HepG2 (cell line): Measurements from ENCODE around the gene NXN. TPM values are rescaled to one million over a fixed set of nuclear protein-coding genes. Genes with fewer than 3 reads are reported as not detected.

Source experiments
- ATAC-seq: fragments of 200-7000 bp; cut with Tn5 transposase; 3 replicates; pipeline ENCODE4 v1.9.1; 2020; ENCODE audit warnings: mild to moderate bottlenecking, moderate library complexity
- BruUV-seq: library from RNA; stranded (reverse); fragments of 400-500 nt; replicated peaks from 2 replicates; lab custom pipeline; 2021; lab: Mats Ljungman, UMichigan
- CTCF ChIA-PET: fragments of 300-600 bp; formaldehyde crosslinking; extraction: SDS; loops from one replicate; lab custom pipeline; 2021; ENCODE audit warnings: low total read pairs, inconsistent platforms, low intra/inter-chr PET ratio; lab: Yijun Ruan, JAX
- POLR2A ChIA-PET: fragments of 350-600 bp; sonication (Branson Sonifier 250); formaldehyde crosslinking; loops from one replicate; lab custom pipeline; 2020; ENCODE audit warnings: antibody characterized with exemption, inconsistent platforms; lab: Yijun Ruan, JAX
- DNase-seq: peaks from one replicate; pipeline ENCODE4 v3.0.0-alpha.2; 2015; ENCODE audit warnings: low spot score
- FAIRE-seq: peaks from 3 replicates; lab custom pipeline; 2011; peaks lifted over from hg19 to GRCh38; lab: Jason Lieb, UNC
- H2AFZ ChIP-seq: one replicate; pipeline ENCODE4 v1.6.1; 2011; ENCODE audit warnings: low read length, inconsistent platforms
- H3K27ac ChIP-seq: fragments of 300-600 bp; 3 replicates; pipeline ENCODE4 v1.8.0; 2011; ENCODE audit warnings: mixed run types, mild to moderate bottlenecking, mixed read lengths, low read length, inconsistent platforms; ENCODE audit not compliant: insufficient read depth; ENCODE audit errors: extremely low read length
- H3K27me3 ChIP-seq, 2 experiments: fragments of 200-600 bp in 1 of 2; 2 replicates in 1 of 2; 3 replicates in 1 of 2; pipeline versions ENCODE4 v1.6.0 to v1.8.0; 2011; ENCODE audit warnings: low read length in 2 of 2, mild to moderate bottlenecking in 2 of 2, moderate library complexity in 2 of 2, inconsistent platforms in 1 of 2; ENCODE audit not compliant: insufficient read depth in 2 of 2, control insufficient read depth in 1 of 2
- H3K36me3 ChIP-seq, 2 experiments: fragments of 200-600 bp in 1 of 2; replicated peaks in 1 of 2; 2 replicates in 1 of 2; 3 replicates in 1 of 2; pipeline versions ENCODE4 v1.5.1 to v1.8.0; 2011; ENCODE audit warnings: low read length in 2 of 2, inconsistent platforms in 1 of 2; ENCODE audit not compliant: insufficient read depth in 2 of 2, control insufficient read depth in 1 of 2
- H3K4me1 ChIP-seq: 2 replicates; pipeline ENCODE4 v1.5.1; 2012; ENCODE audit warnings: low read length, inconsistent platforms; ENCODE audit not compliant: insufficient read depth
- H3K4me2 ChIP-seq: 2 replicates; pipeline ENCODE4 v1.6.0; 2011; ENCODE audit warnings: low read depth, low read length, inconsistent platforms
- H3K4me3 ChIP-seq, 3 experiments: fragments of 200-600 bp in 1 of 3; sonication (generic), shearing (Covaris generic) in 1 of 3; replicated peaks in 1 of 3; 2 replicates each; pipeline ENCODE4 v1.5.1; 2011 to 2016; ENCODE audit warnings: low read length in 3 of 3, inconsistent platforms in 2 of 3, low read depth in 2 of 3, mild to moderate bottlenecking in 2 of 3, control low read depth in 1 of 3, mixed read lengths in 1 of 3; ENCODE audit not compliant: insufficient read depth in 1 of 3
- H3K79me2 ChIP-seq: one replicate; pipeline ENCODE4 v1.6.1; 2011; ENCODE audit warnings: low read length, inconsistent platforms; ENCODE audit not compliant: insufficient read depth
- H3K9ac ChIP-seq: 2 replicates; pipeline ENCODE4 v1.6.0; 2011; ENCODE audit warnings: mild to moderate bottlenecking, low read depth, low read length, inconsistent platforms; ENCODE audit not compliant: insufficient read depth
- H3K9me3 ChIP-seq: 2 replicates; pipeline ENCODE4 v1.5.1; 2012; ENCODE audit warnings: mild to moderate bottlenecking, low read length
- H4K20me1 ChIP-seq: 2 replicates; pipeline ENCODE4 v1.6.0; 2011; ENCODE audit warnings: inconsistent platforms, mild to moderate bottlenecking, low read length, moderate library complexity; ENCODE audit not compliant: insufficient read depth
- NR1H2 ChIP-seq: sonication (generic); formaldehyde crosslinking; IDR thresholded peaks from 2 replicates; pipeline ENCODE4 v1.8.1; 2022; ENCODE audit warnings: low read depth, missing genetic modification reagents, borderline replicate concordance
- ONECUT2 ChIP-seq: sonication (generic); formaldehyde crosslinking; IDR thresholded peaks from 2 replicates; pipeline ENCODE4 v1.4.0; 2020; ENCODE audit warnings: missing genetic modification reagents
- RBAK ChIP-seq: sonication (generic); formaldehyde crosslinking; IDR thresholded peaks from 2 replicates; pipeline ENCODE4 v1.5.1; 2020; ENCODE audit warnings: mild to moderate bottlenecking, missing genetic modification reagents
- ZNF790 ChIP-seq: sonication (generic); formaldehyde crosslinking; IDR thresholded peaks from 2 replicates; pipeline ENCODE4 v1.8.0; 2022; ENCODE audit warnings: missing genetic modification reagents, mild to moderate bottlenecking, borderline replicate concordance
- WGBS: methylation state at CpG from one replicate; pipeline ENCODE4 v1.1.6; 2017; ENCODE audit warnings: low lambda C conversion rate; 5-methylcytosine and 5-hydroxymethylcytosine counted together
- in situ Hi-C: cut with HindIII; loops from 2 replicates; pipeline ENCODE4 v1.10.0; 2017; ENCODE audit warnings: low pct_unique_long_range_greater_than_20kb; ENCODE audit not compliant: extremely low pct_ligation_motif_present
- intact Hi-C: fragments of 100-400 bp; cut with micrococcal nuclease; formaldehyde crosslinking; loops from one replicate; pipeline ENCODE4 v1.10.0; 2022; ENCODE audit not compliant: unreplicated experiment
- polyA plus RNA-seq, 8 experiments: library from polyadenylated mRNA; depleted of rRNA in 3 of 8; stranded (reverse) in 7 of 8; unstranded in 1 of 8; fragments of >200 nt; fragmentation: Illumina TruSeq in 4 of 8; extraction: Trizol in 4 of 8; gene quantifications; 2 replicates each; pipeline versions ENCODE4 v1.2.1 to v1.2.3, GENCODE V29; 2011 to 2016; ENCODE audit warnings: low read depth in 4 of 8, missing spikeins in 1 of 8, mixed read lengths in 1 of 8; ENCODE audit not compliant: insufficient read depth in 1 of 8
- total RNA-seq, 5 experiments: library from RNA; depleted of rRNA; stranded (reverse); fragments of >200 nt; fragmentation: Illumina TruSeq; extraction: Trizol; gene quantifications; 2 replicates each; pipeline ENCODE4 v1.2.3, GENCODE V29; 2016; ENCODE audit warnings: low read depth in 1 of 5
- TF ChIP-seq, protein P1 (sequence below), 2 experiments: fragments of 450-650 bp in 1 of 2; sonication (generic) in 1 of 2; formaldehyde crosslinking; IDR thresholded peaks; 2 replicates each; pipeline versions ENCODE4 v1.5.0 to v1.8.0; 2020 to 2022; ENCODE audit warnings: mild to moderate bottlenecking in 1 of 2, missing genetic modification reagents in 1 of 2
- TF ChIP-seq, protein P2 (sequence below): sonication (generic); formaldehyde crosslinking; IDR thresholded peaks from 2 replicates; pipeline ENCODE4 v1.4.0; 2020; ENCODE audit warnings: missing genetic modification reagents

Gene NXN
- total and polyA plus RNA-seq, 2 of the 13 experiments (the other 11 are each of a cell fraction or from before 2014, with no cell fraction given), result 22.2 to 24.3 TPM

GRCh38 chr17:979212-979538 is 401 bp downstream of the NXN start:
- POLR2A ChIA-PET, result interaction anchor here (0.7 to 3.1 kb wide), 13 partner anchors 18 to 264 kb away, joined by 3 to 27 read pairs (median 9); partner anchors contain the start of genes GLOD4, MRM3 and TIMM22
- in situ Hi-C loops, result no loop called here
- no peak overlapping the region for H2AFZ ChIP-seq
- no peaks in the 10 kb centered on the region for H4K20me1 ChIP-seq
- peak overlapping the region; percentile 60 for H3K4me2 ChIP-seq
- H3K9me3 ChIP-seq, result no peaks in the 10 kb centered on the region
- peak overlapping the region; percentile 67 to 85 (median 80); a peak in 4 of 6 replicates for H3K4me3 ChIP-seq
- H3K27me3 ChIP-seq, result no peaks in the 10 kb centered on the region
- intact Hi-C loops, result loop anchor here (5.0 kb wide), 1 partner anchor 42 kb away; no protein-coding TSS in a partner anchor
- BruUV-seq, result no TSS peak
- TF ChIP-seq, protein P1, sequence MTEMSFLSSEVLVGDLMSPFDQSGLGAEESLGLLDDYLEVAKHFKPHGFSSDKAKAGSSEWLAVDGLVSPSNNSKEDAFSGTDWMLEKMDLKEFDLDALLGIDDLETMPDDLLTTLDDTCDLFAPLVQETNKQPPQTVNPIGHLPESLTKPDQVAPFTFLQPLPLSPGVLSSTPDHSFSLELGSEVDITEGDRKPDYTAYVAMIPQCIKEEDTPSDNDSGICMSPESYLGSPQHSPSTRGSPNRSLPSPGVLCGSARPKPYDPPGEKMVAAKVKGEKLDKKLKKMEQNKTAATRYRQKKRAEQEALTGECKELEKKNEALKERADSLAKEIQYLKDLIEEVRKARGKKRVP (CRISPR knock-in tag; IDR thresholded peaks at IDR 0.05), result no peak
- TF ChIP-seq RBAK, result no peak
- TF ChIP-seq ZNF790, result 0 out of 2 replicates have a peak, but pooled peaks have one; percentile 56
- no peak for TF ChIP-seq NR1H2
- TF ChIP-seq ONECUT2 (CRISPR knock-in tag), result no peak
- TF ChIP-seq, protein P2, sequence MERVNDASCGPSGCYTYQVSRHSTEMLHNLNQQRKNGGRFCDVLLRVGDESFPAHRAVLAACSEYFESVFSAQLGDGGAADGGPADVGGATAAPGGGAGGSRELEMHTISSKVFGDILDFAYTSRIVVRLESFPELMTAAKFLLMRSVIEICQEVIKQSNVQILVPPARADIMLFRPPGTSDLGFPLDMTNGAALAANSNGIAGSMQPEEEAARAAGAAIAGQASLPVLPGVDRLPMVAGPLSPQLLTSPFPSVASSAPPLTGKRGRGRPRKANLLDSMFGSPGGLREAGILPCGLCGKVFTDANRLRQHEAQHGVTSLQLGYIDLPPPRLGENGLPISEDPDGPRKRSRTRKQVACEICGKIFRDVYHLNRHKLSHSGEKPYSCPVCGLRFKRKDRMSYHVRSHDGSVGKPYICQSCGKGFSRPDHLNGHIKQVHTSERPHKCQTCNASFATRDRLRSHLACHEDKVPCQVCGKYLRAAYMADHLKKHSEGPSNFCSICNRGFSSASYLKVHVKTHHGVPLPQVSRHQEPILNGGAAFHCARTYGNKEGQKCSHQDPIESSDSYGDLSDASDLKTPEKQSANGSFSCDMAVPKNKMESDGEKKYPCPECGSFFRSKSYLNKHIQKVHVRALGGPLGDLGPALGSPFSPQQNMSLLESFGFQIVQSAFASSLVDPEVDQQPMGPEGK, result 0 out of 2 replicates have a peak, but pooled peaks have one; percentile 56
- TF ChIP-seq, all 625 proteins: peak for 2
- CTCF ChIA-PET, result no interaction called here
- ATAC-seq (peak; percentile 64), FAIRE-seq (no peak), DNase-seq (no peak)
- peaks cover 41% of the 10 kb centered on the region for H3K79me2 ChIP-seq
- peak overlapping the region; percentile 58 for H3K27ac ChIP-seq
- peaks cover 57% of the 10 kb centered on the region for H3K4me1 ChIP-seq
- H3K36me3 ChIP-seq, result no peaks in the 10 kb centered on the region
- peak overlapping the region; percentile 59 for H3K9ac ChIP-seq
- WGBS, result no CpG with 5 or more reads among the region's 42 CpGs
